ENCODE data around the gene CFAP141. TPM values are rescaled to one million over a fixed set of nuclear protein-coding genes. Genes with fewer than 3 reads are reported as not detected.
A peak's percentile ranks its signal among the peaks of the same experiment; 100 is the strongest.

CFAP141 gene
- total RNA-seq, 2 donors from 2014 or later, result not detected

- peaks cover 9 to 21% of the 10 kb centered on the region in 2 donors for H3K4me1 ChIP-seq (ENCODE audit: control insufficient read depth in 1 of 2, low read depth in 2 of 2)
- peaks cover 40% of the 10 kb centered on the region for H3K36me3 ChIP-seq
- H3K4me3 ChIP-seq, result no peak overlapping the region
- no peaks in the 10 kb centered on the region for H3K9me3 ChIP-seq
- no peaks in the 10 kb centered on the region for H3K27me3 ChIP-seq (replicated peaks; ENCODE audit: insufficient read depth)
- DNase-seq (ENCODE audit: low spot score), result no peak
- no peak overlapping the region for H3K27ac ChIP-seq
- ATAC-seq (ENCODE audit: insufficient number of reproducible peaks, low FRiP score, low read depth), result no peak
- no peak for TF ChIP-seq CTCF (IDR thresholded peaks at IDR 0.05)
Observed at GRCh38 chr1:154159554-154159953, 46.6 kb downstream of the CFAP141 start.

GRCh38 chr1:154158307-154159125 is 47.6 kb downstream of the CFAP141 start:
- Histone ChIP-seq H3K36me3 (peaks cover 30% of the 10 kb centered on the region), H3K9me3 (no peaks in the 10 kb centered on the region), H3K27ac (peak overlapping the region in 1 of 2 donors; percentile 28), H3K4me3 (no peak overlapping the region), H3K27me3 (replicated peaks; ENCODE audit: insufficient read depth) (no peaks in the 10 kb centered on the region), H3K4me1 (ENCODE audit: control insufficient read depth in 1 of 2, low read depth in 2 of 2) (peaks cover 9 to 24% of the 10 kb centered on the region in 2 donors)
- DNase-seq (ENCODE audit: low spot score) (no peak), ATAC-seq (ENCODE audit: insufficient number of reproducible peaks, low FRiP score, low read depth) (no peak)
- no peak for TF ChIP-seq CTCF (IDR thresholded peaks at IDR 0.05)

DNA sequence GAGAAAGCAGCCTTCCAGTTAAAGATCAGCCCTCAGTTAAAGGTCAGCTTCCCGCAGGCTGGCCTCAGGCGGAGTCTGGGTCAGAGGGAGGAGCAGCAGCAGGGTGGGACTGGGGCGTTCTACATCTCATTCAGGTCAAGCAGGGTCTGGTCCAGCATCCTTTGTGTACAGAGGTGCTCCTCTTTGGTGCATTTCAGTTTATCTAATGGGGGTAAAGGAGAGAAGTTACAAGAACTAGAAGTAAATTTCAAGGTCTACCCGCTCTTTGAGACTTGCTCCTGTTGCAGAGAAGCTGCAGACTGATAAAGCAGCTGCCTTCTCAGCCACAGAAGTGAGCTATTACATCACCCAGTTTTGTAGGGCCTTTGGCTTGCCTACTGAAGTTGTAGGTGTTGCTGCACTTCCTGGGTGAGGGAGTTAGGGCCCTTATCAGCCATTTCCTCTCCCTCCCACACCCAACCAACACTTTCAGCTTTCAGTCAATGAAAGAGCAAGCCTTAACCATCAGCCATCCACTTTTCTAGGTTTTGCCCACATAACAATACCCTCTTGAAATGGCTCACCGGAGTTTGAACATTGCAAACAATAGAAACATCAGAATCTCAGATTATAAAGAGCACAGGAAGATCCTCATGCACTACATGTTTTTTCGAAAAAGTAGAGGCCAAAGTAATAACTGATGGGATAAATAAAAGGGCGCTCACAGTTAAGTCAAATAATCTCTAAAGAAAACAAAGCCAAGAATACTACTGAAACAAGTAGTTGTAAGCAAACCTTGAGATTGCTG is 48.4 kb downstream of the CFAP141 start:
- Histone ChIP-seq H3K4me1 (ENCODE audit: control insufficient read depth in 1 of 2, low read depth in 2 of 2) (peaks cover 9 to 24% of the 10 kb centered on the region in 2 donors), H3K27ac (peak overlapping the region in 1 of 2 donors; percentile 28), H3K4me3 (no peak overlapping the region), H3K36me3 (peaks cover 27% of the 10 kb centered on the region), H3K9me3 (no peaks in the 10 kb centered on the region), H3K27me3 (replicated peaks; ENCODE audit: insufficient read depth) (no peaks in the 10 kb centered on the region)
- DNase-seq (ENCODE audit: low spot score) (no peak), ATAC-seq (ENCODE audit: insufficient number of reproducible peaks, low FRiP score, low read depth) (no peak)
- TF ChIP-seq CTCF (IDR thresholded peaks at IDR 0.05), result no peak

GRCh38 chr1:154155251-154155650 is 50.9 kb downstream of the CFAP141 start:
- peak overlapping the region; percentile 68 to 79 for H3K27ac ChIP-seq
- ATAC-seq (ENCODE audit: insufficient number of reproducible peaks, low FRiP score, low read depth) (peak; percentile 88), DNase-seq (ENCODE audit: low spot score) (peak; percentile 13)
- TF ChIP-seq CTCF (IDR thresholded peaks at IDR 0.05), result no peak
- H3K36me3 ChIP-seq, result peaks cover 11% of the 10 kb centered on the region
- H3K4me3 ChIP-seq, result peak overlapping the region; percentile 29
- H3K4me1 ChIP-seq (ENCODE audit: control insufficient read depth in 1 of 2, low read depth in 2 of 2), result peaks cover 13 to 28% of the 10 kb centered on the region in 2 donors
- H3K9me3 ChIP-seq, result no peaks in the 10 kb centered on the region
- H3K27me3 ChIP-seq (replicated peaks; ENCODE audit: insufficient read depth), result no peaks in the 10 kb centered on the region

DNA sequence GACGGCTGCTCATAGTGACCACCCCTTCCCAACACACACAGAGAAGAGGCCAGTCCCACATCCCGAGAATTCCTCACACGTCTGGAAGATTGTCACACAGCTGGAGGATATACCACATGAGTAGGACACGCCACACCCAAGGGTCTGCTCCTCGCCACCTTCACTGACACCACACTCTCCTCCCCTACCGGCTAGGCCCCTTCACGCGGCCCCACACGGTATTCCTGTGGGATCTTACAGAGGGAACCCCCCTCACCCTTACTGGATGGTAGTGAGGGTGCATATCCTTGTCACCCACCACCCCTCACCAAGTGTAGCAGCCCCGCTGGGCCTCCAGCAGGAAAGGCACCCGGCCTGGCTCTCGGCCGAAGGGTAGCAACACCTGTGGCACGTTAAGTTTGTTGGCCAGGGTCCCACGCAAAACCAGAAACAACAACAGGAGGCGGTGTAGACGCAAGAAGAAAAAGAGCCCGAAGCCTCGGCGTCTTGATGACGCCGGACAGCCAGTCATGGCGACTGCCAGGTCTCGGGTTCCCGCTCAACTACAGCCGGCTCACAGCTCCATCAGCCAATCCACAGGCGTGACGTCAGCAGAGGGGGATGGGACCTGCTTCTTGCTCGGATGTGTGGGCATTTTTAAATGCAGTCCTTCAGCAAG is 51.5 kb downstream of the CFAP141 start, which contains the start of gene NUP210L:
TSS of gene NUP210L (minus strand) at position 540 of the 658 bp plus-strand sequence.
- DNase-seq (ENCODE audit: low spot score), result peak; percentile 45
- H3K27ac ChIP-seq, result peak within 1 kb of the TSS; percentile 68 to 79
- ATAC-seq (ENCODE audit: insufficient number of reproducible peaks, low FRiP score, low read depth), result peak; percentile 35
- TF ChIP-seq CTCF (IDR thresholded peaks at IDR 0.05), result no peak
- H3K36me3 ChIP-seq, result peaks cover 9% of the 10 kb centered on the region
- no peaks in the 10 kb centered on the region for H3K27me3 ChIP-seq (replicated peaks; ENCODE audit: insufficient read depth)
- H3K4me3 ChIP-seq, result peak within 1 kb of the TSS; percentile 38
- peaks cover 13 to 28% of the 10 kb centered on the region in 2 donors for H3K4me1 ChIP-seq (ENCODE audit: control insufficient read depth in 1 of 2, low read depth in 2 of 2)
- no peaks in the 10 kb centered on the region for H3K9me3 ChIP-seq
